CD4-positive, alpha-beta memory T cell (primary cell): ENCODE measurements around the gene PARK7. TPM values are rescaled to one million over a fixed set of nuclear protein-coding genes. Genes with fewer than 3 reads are reported as not detected.

Source experiments
- CTCF ChIA-PET: fragments of 350-600 bp; sonication (Branson Sonifier 250); formaldehyde crosslinking; loops from one replicate; lab custom pipeline; 2021; ENCODE audit warnings: inconsistent platforms; ENCODE audit not compliant: partially characterized antibody; lab: Charles Lee
- POLR2A ChIA-PET: fragments of 350-600 bp; sonication (Branson Sonifier 250); formaldehyde crosslinking; loops from one replicate; lab custom pipeline; 2021; ENCODE audit not compliant: partially characterized antibody; lab: Charles Lee
- DNase-seq, 5 donors: peaks; one replicate each; pipeline versions ENCODE4 v3.0.0 to v3.0.0-alpha.2; 2020 to 2022; ENCODE audit warnings: mixed read lengths in 1 of 5
- H3K27ac ChIP-seq: one replicate; pipeline ENCODE4 v1.7.0; 2013; ENCODE audit warnings: low read depth, low read length
- H3K27me3 ChIP-seq: 2 replicates; pipeline ENCODE4 v1.7.0; 2013; ENCODE audit warnings: mild to moderate bottlenecking, low read length, moderate library complexity; ENCODE audit not compliant: insufficient read depth
- H3K36me3 ChIP-seq: 2 replicates; pipeline ENCODE4 v1.7.0; 2013; ENCODE audit warnings: mild to moderate bottlenecking, low read length, moderate library complexity; ENCODE audit not compliant: insufficient read depth
- H3K4me1 ChIP-seq: 2 replicates; pipeline ENCODE4 v1.7.0; 2013; ENCODE audit warnings: mild to moderate bottlenecking, low read length, moderate library complexity; ENCODE audit not compliant: insufficient read depth
- H3K4me3 ChIP-seq, 2 donors: one replicate each; pipeline ENCODE4 v1.7.0; 2013; ENCODE audit warnings: low read length in 2 of 2, mild to moderate bottlenecking in 1 of 2
- H3K9me3 ChIP-seq, 2 donors: one replicate each; pipeline ENCODE4 v1.7.0; 2013; ENCODE audit warnings: low read length in 2 of 2, control low read depth in 1 of 2; ENCODE audit not compliant: control insufficient read depth in 1 of 2
- H3K27ac Mint-ChIP-seq, 7 donors: one replicate each; pipeline ENCODE4 v1.8.0; 2020 to 2021; ENCODE audit warnings: mixed read lengths in 7 of 7, mild to moderate bottlenecking in 6 of 7, inconsistent platforms in 3 of 7, moderate library complexity in 3 of 7
- H3K27me3 Mint-ChIP-seq, 2 donors: one replicate each; pipeline ENCODE4 v1.8.0; 2020 to 2021; ENCODE audit warnings: mixed read lengths in 2 of 2
- H3K36me3 Mint-ChIP-seq, 2 donors: one replicate each; pipeline ENCODE4 v1.8.0; 2020 to 2021; ENCODE audit warnings: mixed read lengths in 2 of 2, inconsistent platforms in 1 of 2, mild to moderate bottlenecking in 1 of 2
- H3K4me1 Mint-ChIP-seq, 4 donors: one replicate each; pipeline ENCODE4 v1.8.0; 2020 to 2021; ENCODE audit warnings: mixed read lengths in 4 of 4, mild to moderate bottlenecking in 1 of 4
- H3K4me3 Mint-ChIP-seq, 8 donors: one replicate each; pipeline ENCODE4 v1.8.0; 2020 to 2021; ENCODE audit warnings: mixed read lengths in 8 of 8, mild to moderate bottlenecking in 7 of 8, moderate library complexity in 6 of 8, inconsistent platforms in 3 of 8
- H3K9me3 Mint-ChIP-seq, 8 donors: one replicate each; pipeline ENCODE4 v1.8.0; 2020 to 2021; ENCODE audit warnings: mixed read lengths in 8 of 8, mild to moderate bottlenecking in 5 of 8, inconsistent platforms in 3 of 8, moderate library complexity in 1 of 8
- intact Hi-C: fragments of 100-400 bp; cut with micrococcal nuclease; formaldehyde crosslinking; loops from one replicate; pipeline ENCODE4 v1.15.1; 2023
- polyA plus RNA-seq, 2 donors: library from polyadenylated mRNA; unstranded; fragments of 300-500 nt; fragmentation: Illumina TruSeq; gene quantifications; one replicate each; pipeline ENCODE4 v1.2.3, GENCODE V29; 2021
- total RNA-seq, 2 experiments: library from RNA; stranded (reverse); gene quantifications; one replicate each; pipeline ENCODE4 v1.2.3, GENCODE V29; 2021

The PARK7 gene
- total and polyA plus RNA-seq, 4 experiments from 2014 or later, result 112 to 381 (median 232) TPM

GRCh38 chr1:8006037-8006963 is 44.8 kb downstream of the PARK7 start:
- ChIA-PET POLR2A (no interaction called here), CTCF (interaction anchor here (0.6 to 1.5 kb wide), 2 partner anchors 9 to 92 kb away, joined by 3 to 6 read pairs; no protein-coding TSS in a partner anchor)
- H3K9me3 ChIP-seq, result no peaks in the 10 kb centered on the region
- H3K4me3 ChIP-seq, result no peak overlapping the region
- no peak overlapping the region for H3K27ac ChIP-seq
- Mint-ChIP-seq H3K4me3 (no peak overlapping the region), H3K36me3 (peaks cover 0 to 6% of the 10 kb centered on the region in 2 donors), H3K27me3 (no peaks in the 10 kb centered on the region), H3K27ac (no peak overlapping the region), H3K4me1 (no peaks in the 10 kb centered on the region), H3K9me3 (no peaks in the 10 kb centered on the region)
- intact Hi-C loops, result no loop called here
- no peaks in the 10 kb centered on the region for H3K36me3 ChIP-seq
- no peak for DNase-seq
- no peaks in the 10 kb centered on the region for H3K4me1 ChIP-seq
- H3K27me3 ChIP-seq, result no peaks in the 10 kb centered on the region

DNA sequence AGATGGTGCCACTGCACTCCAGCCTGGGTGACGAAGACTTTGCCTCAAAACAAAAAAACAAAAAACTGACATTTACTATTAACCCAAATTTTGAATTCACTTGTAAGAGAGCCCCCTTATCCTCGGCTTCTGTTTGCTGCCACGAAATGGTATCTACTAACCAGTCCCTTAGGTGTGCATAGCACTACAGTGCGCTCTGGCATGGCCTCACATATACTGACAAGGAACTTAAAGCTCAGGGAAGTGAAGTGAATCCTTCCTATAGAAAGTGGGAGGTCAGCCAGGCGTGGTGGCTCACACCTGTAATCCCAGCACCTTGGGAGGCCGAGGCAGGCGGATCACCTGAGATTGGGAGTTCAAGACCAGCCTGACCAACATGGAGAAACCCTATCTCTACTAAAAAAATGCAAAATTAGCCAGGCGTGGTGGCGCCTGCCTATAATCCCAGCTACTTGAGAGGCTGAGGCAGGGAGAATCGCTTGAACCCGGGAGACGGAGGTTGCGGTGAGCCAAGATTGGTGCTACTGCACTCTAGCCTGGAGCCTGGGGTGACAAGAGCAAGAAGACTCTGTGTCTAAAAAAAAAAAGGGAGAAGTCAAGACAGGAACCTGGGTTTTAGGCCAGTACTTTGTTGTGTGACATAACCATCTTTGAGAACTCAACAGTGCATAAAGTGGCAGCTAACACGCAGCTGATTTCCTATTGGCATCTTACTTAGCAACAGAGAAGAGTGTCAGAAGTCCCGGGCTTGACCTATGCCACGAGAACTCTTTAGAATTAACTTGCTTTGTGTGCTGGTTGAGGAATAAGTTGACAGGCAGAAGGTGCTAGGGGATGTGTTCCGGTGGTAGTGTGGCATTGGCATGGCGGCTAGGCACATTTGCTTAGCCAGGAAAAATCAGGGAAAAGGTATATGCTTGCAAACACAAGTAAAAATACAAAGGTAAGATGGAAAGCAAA is 47.8 kb downstream of the PARK7 start:
- CTCF ChIA-PET, result no interaction called here
- Histone ChIP-seq H3K9me3 (no peaks in the 10 kb centered on the region), H3K27me3 (no peaks in the 10 kb centered on the region), H3K4me1 (no peaks in the 10 kb centered on the region), H3K36me3 (no peaks in the 10 kb centered on the region), H3K27ac (no peak overlapping the region), H3K4me3 (no peak overlapping the region)
- intact Hi-C loops, result no loop called here
- POLR2A ChIA-PET, result no interaction called here
- H3K27ac Mint-ChIP-seq, result no peak overlapping the region
- peaks cover 0 to 9% of the 10 kb centered on the region in 2 donors for H3K36me3 Mint-ChIP-seq
- H3K4me1 Mint-ChIP-seq, result no peaks in the 10 kb centered on the region
- no peaks in the 10 kb centered on the region for H3K9me3 Mint-ChIP-seq
- no peak overlapping the region for H3K4me3 Mint-ChIP-seq
- no peak for DNase-seq
- H3K27me3 Mint-ChIP-seq, result no peaks in the 10 kb centered on the region

DNA sequence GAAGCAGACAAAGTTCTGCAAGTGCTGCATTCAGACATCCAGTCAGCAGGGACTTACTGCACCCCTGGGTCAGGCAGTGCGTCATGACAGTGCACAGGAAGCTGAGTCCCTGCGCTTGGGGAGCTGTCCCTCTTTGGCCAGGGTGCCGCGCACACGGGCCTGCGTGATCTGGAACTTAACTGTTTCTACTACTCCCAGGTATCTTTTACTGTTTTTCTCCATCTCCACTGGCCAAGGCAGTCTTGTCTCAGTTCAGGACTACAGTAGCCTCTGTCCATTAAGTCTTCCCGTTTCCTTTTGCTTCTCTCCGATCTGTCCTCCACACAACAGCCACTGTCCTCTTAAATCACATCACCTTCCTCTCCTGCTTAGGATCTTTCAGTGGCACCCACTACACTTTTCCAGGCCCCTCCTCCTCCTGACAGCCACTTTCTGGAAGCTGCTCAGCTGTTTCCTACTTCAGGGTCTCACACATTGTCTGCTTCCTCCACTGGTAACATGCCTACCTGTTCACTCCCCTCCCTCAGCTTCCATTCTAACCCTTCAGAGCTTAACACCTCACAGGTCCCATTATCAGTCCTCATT is 48.7 kb downstream of the PARK7 start:
- H3K4me3 ChIP-seq, result no peak overlapping the region
- CTCF ChIA-PET, result interaction anchor here (6.1 to 10.0 kb wide), 2 partner anchors 305 to 341 kb away, joined by 100 to 147 read pairs; partner anchors contain the start of gene SLC45A1
- no peak overlapping the region for H3K4me3 Mint-ChIP-seq
- no peaks in the 10 kb centered on the region for H3K27me3 ChIP-seq
- peaks cover 0 to 3% of the 10 kb centered on the region in 2 donors for H3K27me3 Mint-ChIP-seq
- H3K36me3 ChIP-seq, result no peaks in the 10 kb centered on the region
- no peaks in the 10 kb centered on the region for H3K9me3 Mint-ChIP-seq
- POLR2A ChIA-PET, result no interaction called here
- H3K9me3 ChIP-seq, result no peaks in the 10 kb centered on the region
- H3K4me1 ChIP-seq, result no peaks in the 10 kb centered on the region
- intact Hi-C loops, result no loop called here
- no peak for DNase-seq
- no peak overlapping the region for H3K27ac Mint-ChIP-seq
- peaks cover 0 to 1% (median under 1%) of the 10 kb centered on the region in 4 donors for H3K4me1 Mint-ChIP-seq
- H3K36me3 Mint-ChIP-seq, result peaks cover 0 to 4% of the 10 kb centered on the region in 2 donors
- no peak overlapping the region for H3K27ac ChIP-seq

DNA sequence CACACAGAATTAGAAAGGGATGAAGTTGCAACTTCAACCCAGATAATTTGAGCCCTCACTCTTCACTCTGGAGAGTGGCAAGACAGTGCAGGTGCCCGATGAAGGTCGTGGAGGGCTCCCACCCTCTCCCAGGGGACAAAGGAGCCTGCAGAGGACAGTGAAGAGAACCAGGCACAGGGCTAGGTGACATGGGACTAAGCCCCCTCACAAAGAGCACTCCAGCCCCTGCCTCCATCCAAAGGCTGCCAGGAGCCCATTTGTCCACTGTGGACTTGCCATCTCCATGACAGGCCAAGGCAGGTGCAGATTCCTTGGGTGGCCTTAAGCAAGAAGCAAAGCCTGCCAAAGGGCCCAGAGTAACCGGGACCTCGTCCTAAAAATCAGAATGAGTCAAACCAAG is 49.5 kb downstream of the PARK7 start:
- H3K27me3 ChIP-seq, result no peaks in the 10 kb centered on the region
- Mint-ChIP-seq H3K36me3 (peaks cover 0 to 4% of the 10 kb centered on the region in 2 donors), H3K4me1 (peaks cover 0 to 1% (median under 1%) of the 10 kb centered on the region in 4 donors), H3K4me3 (no peak overlapping the region), H3K27me3 (peaks cover 0 to 3% of the 10 kb centered on the region in 2 donors), H3K27ac (no peak overlapping the region), H3K9me3 (no peaks in the 10 kb centered on the region)
- POLR2A ChIA-PET, result no interaction called here
- no peak overlapping the region for H3K27ac ChIP-seq
- CTCF ChIA-PET, result interaction anchor here (1.3 to 10.0 kb wide), 3 partner anchors 20 to 340 kb away, joined by 4 to 147 read pairs (median 100); partner anchors contain the start of gene SLC45A1
- H3K4me3 ChIP-seq, result no peak overlapping the region
- H3K4me1 ChIP-seq, result no peaks in the 10 kb centered on the region
- no peak for DNase-seq
- H3K9me3 ChIP-seq, result no peaks in the 10 kb centered on the region
- no peaks in the 10 kb centered on the region for H3K36me3 ChIP-seq
- intact Hi-C loops, result no loop called here

- H3K27ac ChIP-seq, result no peak overlapping the region
- ChIA-PET POLR2A (no interaction called here), CTCF (interaction anchor here (0.6 to 10.0 kb wide), 6 partner anchors 21 to 339 kb away, joined by 3 to 147 read pairs (median 4); partner anchors contain the start of gene SLC45A1)
- DNase-seq, result no peak
- Mint-ChIP-seq H3K27ac (peak overlapping the region in 1 of 7 donors; percentile 9), H3K4me3 (no peak overlapping the region), H3K36me3 (peaks cover 0 to 4% of the 10 kb centered on the region in 2 donors), H3K9me3 (no peaks in the 10 kb centered on the region), H3K27me3 (peaks cover 3 to 8% of the 10 kb centered on the region in 2 donors), H3K4me1 (peaks cover 0 to 1% (median under 1%) of the 10 kb centered on the region in 4 donors)
- no peaks in the 10 kb centered on the region for H3K27me3 ChIP-seq
- no peak overlapping the region for H3K4me3 ChIP-seq
- intact Hi-C loops, result no loop called here
- no peaks in the 10 kb centered on the region for H3K9me3 ChIP-seq
- H3K4me1 ChIP-seq, result no peaks in the 10 kb centered on the region
- H3K36me3 ChIP-seq, result no peaks in the 10 kb centered on the region
These were observed 50.7 kb downstream of the PARK7 start for GRCh38 chr1:8011923-8012858.

- Histone ChIP-seq H3K36me3 (no peaks in the 10 kb centered on the region), H3K4me3 (no peak overlapping the region), H3K27ac (no peak overlapping the region), H3K27me3 (no peaks in the 10 kb centered on the region), H3K4me1 (no peaks in the 10 kb centered on the region), H3K9me3 (no peaks in the 10 kb centered on the region)
- CTCF ChIA-PET, result interaction anchor here (6.1 to 10.0 kb wide), 2 partner anchors 302 to 338 kb away, joined by 100 to 147 read pairs; partner anchors contain the start of gene SLC45A1
- H3K4me3 Mint-ChIP-seq, result no peak overlapping the region
- peaks cover 0 to 1% (median under 1%) of the 10 kb centered on the region in 4 donors for H3K4me1 Mint-ChIP-seq
- no peak for DNase-seq
- H3K36me3 Mint-ChIP-seq, result peaks cover 0 to 4% of the 10 kb centered on the region in 2 donors
- POLR2A ChIA-PET, result interaction anchor here (0.7 kb wide), 1 partner anchor 306 kb away, joined by 3 read pairs; no protein-coding TSS in a partner anchor
- H3K27ac Mint-ChIP-seq, result no peak overlapping the region
- intact Hi-C loops, result no loop called here
- peaks cover 4 to 13% of the 10 kb centered on the region in 2 donors for H3K27me3 Mint-ChIP-seq
- no peaks in the 10 kb centered on the region for H3K9me3 Mint-ChIP-seq
These were observed 51.4 kb downstream of the PARK7 start for GRCh38 chr1:8012955-8013354.
